HepG2 (cell line): ENCODE results near the gene PFKM.

Source experiments
- ATAD3A ChIP-seq: sonication (generic); formaldehyde crosslinking; IDR thresholded peaks from 2 replicates; pipeline ENCODE4 v1.4.0; 2020; ENCODE audit warnings: missing genetic modification reagents
- EHMT2 ChIP-seq: fragments of 200-600 bp; sonication (generic); IDR thresholded peaks from 2 replicates; pipeline ENCODE4 v1.7.0; 2017; ENCODE audit warnings: antibody characterized with exemption, low read depth, low read length, borderline replicate concordance
- HOMEZ ChIP-seq: IDR thresholded peaks from 2 replicates; pipeline ENCODE4 v1.6.1; 2016; ENCODE audit warnings: low read depth
- TRIM24 ChIP-seq: sonication (generic); formaldehyde crosslinking; IDR thresholded peaks from 2 replicates; pipeline ENCODE4 v1.8.0; 2022; ENCODE audit warnings: mild to moderate bottlenecking, missing genetic modification reagents
- ZNF282 ChIP-seq: fragments of 450-650 bp; IDR thresholded peaks from 2 replicates; pipeline ENCODE4 v1.6.1; 2018; ENCODE audit not compliant: partially characterized antibody
- ZNF318 ChIP-seq: sonication (generic); formaldehyde crosslinking; IDR thresholded peaks from 2 replicates; pipeline ENCODE4 v1.4.0; 2020; ENCODE audit warnings: mild to moderate bottlenecking, missing genetic modification reagents

- TF ChIP-seq EHMT2 (no peak), TRIM24 (CRISPR knock-in tag) (no peak), ZNF282 (no peak), ATAD3A (CRISPR knock-in tag) (no peak), HOMEZ (no peak), ZNF318 (CRISPR knock-in tag) (no peak)
These were observed 9.7 kb upstream of the PFKM start for GRCh38 chr12:48109424-48109823.
